D721Med (cell line): ENCODE measurements around the gene CPSF2.

Experiments
- DNase-seq: peaks from one replicate; pipeline ENCODE4 v3.0.0; 2011; ENCODE audit warnings: low spot score; ENCODE audit not compliant: insufficient read length
- FAIRE-seq: peaks from 2 replicates; lab custom pipeline; 2011; peaks lifted over from hg19 to GRCh38; lab: Jason Lieb, UNC
- TF ChIP-seq, protein P1 (sequence below): IDR thresholded peaks from 2 replicates; pipeline ENCODE4 v1.5.1; 2012; ENCODE audit warnings: mild to moderate bottlenecking, control low read depth; ENCODE audit not compliant: insufficient read depth; ENCODE audit errors: missing control alignments

The CPSF2 gene

DNA sequence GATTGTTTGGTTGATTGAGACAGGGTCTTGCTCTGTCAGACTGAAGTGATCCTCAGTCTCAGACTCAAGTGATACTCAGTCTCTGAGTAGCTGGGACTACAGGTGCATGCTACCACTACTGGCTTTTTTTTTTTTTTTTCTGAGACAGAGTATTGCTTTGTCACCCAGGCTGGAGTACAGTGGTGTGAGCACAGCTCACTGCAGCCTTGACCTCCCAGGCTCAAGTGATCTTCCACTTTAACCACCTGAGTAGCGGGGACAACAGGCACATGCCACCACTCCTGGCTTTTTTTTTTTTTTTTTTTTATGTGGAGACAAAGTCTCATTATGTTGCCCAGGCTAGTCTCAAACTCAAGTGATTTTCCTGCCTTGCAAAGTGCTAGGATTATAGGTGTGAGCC, 31.8 kb downstream of the CPSF2 start:
- DNase-seq (no peak), FAIRE-seq (no peak)
- TF ChIP-seq, protein P1, sequence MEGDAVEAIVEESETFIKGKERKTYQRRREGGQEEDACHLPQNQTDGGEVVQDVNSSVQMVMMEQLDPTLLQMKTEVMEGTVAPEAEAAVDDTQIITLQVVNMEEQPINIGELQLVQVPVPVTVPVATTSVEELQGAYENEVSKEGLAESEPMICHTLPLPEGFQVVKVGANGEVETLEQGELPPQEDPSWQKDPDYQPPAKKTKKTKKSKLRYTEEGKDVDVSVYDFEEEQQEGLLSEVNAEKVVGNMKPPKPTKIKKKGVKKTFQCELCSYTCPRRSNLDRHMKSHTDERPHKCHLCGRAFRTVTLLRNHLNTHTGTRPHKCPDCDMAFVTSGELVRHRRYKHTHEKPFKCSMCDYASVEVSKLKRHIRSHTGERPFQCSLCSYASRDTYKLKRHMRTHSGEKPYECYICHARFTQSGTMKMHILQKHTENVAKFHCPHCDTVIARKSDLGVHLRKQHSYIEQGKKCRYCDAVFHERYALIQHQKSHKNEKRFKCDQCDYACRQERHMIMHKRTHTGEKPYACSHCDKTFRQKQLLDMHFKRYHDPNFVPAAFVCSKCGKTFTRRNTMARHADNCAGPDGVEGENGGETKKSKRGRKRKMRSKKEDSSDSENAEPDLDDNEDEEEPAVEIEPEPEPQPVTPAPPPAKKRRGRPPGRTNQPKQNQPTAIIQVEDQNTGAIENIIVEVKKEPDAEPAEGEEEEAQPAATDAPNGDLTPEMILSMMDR: no peak

DNA sequence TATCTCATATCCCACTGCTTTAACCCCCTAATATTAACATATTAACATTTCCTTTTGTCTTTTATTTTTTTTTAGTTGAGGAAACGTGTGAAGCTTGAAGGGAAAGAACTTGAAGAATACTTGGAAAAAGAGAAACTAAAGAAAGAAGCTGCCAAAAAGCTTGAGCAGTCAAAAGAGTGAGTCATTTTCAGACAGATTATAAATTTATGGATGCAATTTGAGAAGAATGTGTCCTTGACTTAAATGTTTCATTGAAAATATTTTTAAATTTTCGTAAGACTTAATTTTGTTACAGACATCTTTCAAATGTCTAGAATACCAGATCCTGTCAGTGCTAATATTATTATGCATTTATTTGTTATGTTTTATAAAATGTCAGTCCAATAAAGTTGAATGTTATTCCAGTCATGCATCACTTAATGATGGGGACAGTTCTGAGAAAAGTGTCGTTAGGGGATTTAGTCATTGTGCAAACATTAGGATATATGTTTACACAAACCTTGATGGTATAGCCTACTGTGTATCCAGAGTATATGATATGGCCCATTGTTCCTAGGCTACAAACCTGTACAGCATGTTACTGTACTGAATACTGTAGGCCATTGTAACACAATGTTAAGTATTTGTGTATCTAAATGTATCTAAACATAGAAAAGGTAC, 32.6 kb downstream of the CPSF2 start:
- no peak for FAIRE-seq
- TF ChIP-seq, protein P1: no peak
- DNase-seq: no peak

DNA sequence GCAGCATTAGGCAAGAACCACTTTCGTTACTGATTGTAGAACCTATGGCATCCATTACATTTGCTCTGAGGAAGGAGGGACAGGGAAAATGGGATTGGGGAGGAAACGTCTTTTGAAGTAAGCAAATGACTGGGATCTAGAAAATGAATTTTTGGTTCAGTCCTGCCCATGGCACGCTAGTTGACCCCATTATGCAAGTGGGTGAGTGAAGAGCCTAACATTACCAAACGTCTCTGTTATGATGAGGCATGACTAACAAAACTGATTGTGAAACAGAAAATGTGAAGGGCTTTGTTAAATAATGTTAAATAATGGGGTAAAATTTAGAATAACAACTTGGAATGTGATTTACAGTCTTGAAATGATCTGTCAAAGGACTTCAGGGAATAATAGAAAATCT, 38.9 kb downstream of the CPSF2 start:
- TF ChIP-seq, protein P1: no peak
- FAIRE-seq: no peak
- no peak for DNase-seq

DNA sequence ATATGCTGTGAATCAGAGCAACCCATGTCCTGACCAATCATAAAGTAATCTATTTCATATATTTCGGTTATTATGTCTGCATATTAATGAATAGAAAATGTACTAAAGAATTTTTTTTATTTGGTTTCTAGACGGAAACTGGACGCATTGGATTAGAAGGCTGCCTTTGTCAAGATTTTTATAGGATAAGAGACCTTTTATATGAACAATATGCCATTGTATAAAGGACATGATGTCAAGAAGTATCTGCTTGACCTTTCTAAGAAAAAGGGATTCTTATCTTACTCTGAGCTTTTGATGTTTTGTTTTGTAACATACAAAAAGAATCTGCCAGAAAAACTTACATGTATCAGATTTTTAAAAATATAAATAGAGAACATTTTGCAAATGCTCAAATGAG, 39.8 kb downstream of the CPSF2 start:
- DNase-seq (no peak), FAIRE-seq (no peak)

DNA sequence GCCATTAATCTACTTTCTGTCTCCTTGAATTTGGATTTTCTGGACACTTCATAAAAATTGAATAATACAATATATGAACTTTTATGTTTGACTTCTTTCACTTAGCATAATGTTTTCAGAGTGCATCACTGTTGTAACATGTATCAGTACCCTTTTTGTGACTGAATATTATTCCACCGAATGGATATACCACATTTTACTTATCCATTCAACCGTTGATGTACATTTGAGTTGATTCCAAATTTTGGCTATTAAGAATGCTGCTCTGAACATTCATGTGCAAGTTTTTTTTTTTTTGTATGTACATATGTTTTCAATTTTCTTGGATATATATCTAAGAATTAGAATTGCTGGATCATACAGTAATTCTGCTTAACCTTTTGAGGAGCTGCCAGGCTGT, 43.2 kb downstream of the CPSF2 start:
- DNase-seq (no peak), FAIRE-seq (no peak)
- TF ChIP-seq, protein P1: no peak

More for the DNA sequence above, 39.8 kb downstream of the CPSF2 start:
- TF ChIP-seq, protein P1: no peak

DNA sequence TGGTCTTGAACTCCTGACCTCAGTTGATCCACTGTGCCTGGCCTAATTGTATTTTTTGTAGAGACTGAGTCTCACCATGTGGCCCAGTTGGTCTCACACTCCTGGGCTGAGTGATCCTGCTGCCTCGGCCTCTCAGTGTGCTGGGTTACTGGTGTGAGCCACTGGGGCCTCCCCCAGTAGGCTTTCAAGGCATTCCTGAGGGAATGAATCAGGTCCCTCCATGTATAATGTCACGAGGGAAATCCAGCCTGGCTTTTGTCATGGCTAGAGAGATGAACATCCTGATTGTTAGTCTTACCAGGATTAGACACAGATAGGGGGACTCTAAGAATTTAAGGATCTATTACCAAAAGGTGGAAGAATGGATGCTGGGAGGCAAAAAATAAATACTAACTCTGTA, 51.9 kb downstream of the CPSF2 start:
- TF ChIP-seq, protein P1: no peak
- no peak for FAIRE-seq
- no peak for DNase-seq

DNA sequence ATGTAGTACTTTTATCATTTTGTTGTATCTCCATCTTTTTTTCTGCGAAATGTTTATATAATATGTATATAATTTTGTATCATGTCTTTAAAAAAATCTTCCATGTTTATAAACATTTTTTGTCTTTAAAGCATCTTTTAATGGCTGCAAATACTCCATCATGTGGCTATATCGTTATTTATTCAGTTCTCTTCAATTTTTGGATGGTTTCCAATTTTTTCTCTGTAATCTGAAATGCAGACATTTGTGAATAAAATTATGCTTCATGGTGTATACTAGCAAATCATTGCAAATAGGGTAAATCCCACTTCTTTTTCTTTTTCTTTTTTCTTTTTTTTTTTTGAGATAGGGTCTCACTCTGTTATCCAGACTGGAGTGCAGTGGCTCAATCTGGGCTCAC, 54.0 kb downstream of the CPSF2 start:
- TF ChIP-seq, protein P1: no peak
- FAIRE-seq: no peak
- no peak for DNase-seq
